Thyroid gland (tissue), 4 donors: Measurements from ENCODE around the gene GPR132. TPM values are rescaled to one million over a fixed set of nuclear protein-coding genes. Genes with fewer than 3 reads are reported as not detected.

Source experiments
- DNase-seq, 2 donors: peaks; one replicate each; pipeline ENCODE4 v3.0.0-alpha.2; 2019
- H3K27ac ChIP-seq, 3 donors: fragments of 200-600 bp; sonication (generic); 1 replicate in 2 of 3; 2 replicates in 1 of 3; pipeline ENCODE4 v1.5.1; 2016 to 2019; ENCODE audit warnings: mild to moderate bottlenecking in 1 of 3, moderate library complexity in 1 of 3
- H3K27me3 ChIP-seq: fragments of 200-600 bp; sonication (generic); one replicate; pipeline ENCODE4 v1.5.1; 2019
- H3K36me3 ChIP-seq, 2 donors: fragments of 200-600 bp; sonication (generic); one replicate each; pipeline ENCODE4 v1.5.1; 2016 to 2019
- H3K4me1 ChIP-seq, 2 donors: fragments of 200-600 bp; sonication (generic); one replicate each; pipeline ENCODE4 v1.5.1; 2017 to 2019
- H3K4me3 ChIP-seq, 3 donors: fragments of 200-600 bp; sonication (generic); replicated peaks in 1 of 3; 1 replicate in 2 of 3; 2 replicates in 1 of 3; pipeline ENCODE4 v1.5.1; 2016; ENCODE audit warnings: mild to moderate bottlenecking in 1 of 3
- H3K9me3 ChIP-seq: fragments of 200-600 bp; sonication (generic); one replicate; pipeline ENCODE4 v1.5.1; 2017
- POLR2A ChIP-seq, 2 donors: fragments of 450-650 bp; IDR thresholded peaks; one replicate each; pipeline ENCODE4 v1.6.1; 2017; ENCODE audit warnings: antibody characterized with exemption in 2 of 2, mild to moderate bottlenecking in 2 of 2, moderate library complexity in 1 of 2
- WGBS, 2 donors: methylation state at CpG; one replicate each; pipeline ENCODE4 v1.1.5; 2017; 5-methylcytosine and 5-hydroxymethylcytosine counted together
- intact Hi-C: fragments of 100-400 bp; cut with DNase I; formaldehyde crosslinking; loops from one replicate; pipeline ENCODE4 v1.15.1; 2023
- total RNA-seq, 4 donors: library from RNA; depleted of rRNA; stranded (reverse); fragments of >200 nt; gene quantifications; one replicate each; pipeline ENCODE4 v1.2.3, GENCODE V29; 2016
- TF ChIP-seq, protein P1 (sequence below), 6 experiments: fragments of 200-600 bp in 3 of 6; fragments of 450-650 bp in 3 of 6; sonication (generic) in 3 of 6; IDR thresholded peaks; one replicate each; pipeline ENCODE4 v1.5.1; 2016 to 2019; ENCODE audit warnings: antibody characterized with exemption in 6 of 6, mild to moderate bottlenecking in 2 of 6, inconsistent platforms in 1 of 6, moderate library complexity in 1 of 6

The GPR132 gene
- total RNA-seq, 4 donors from 2014 or later = 1.0 to 4.6 (median 2.1) TPM

DNA sequence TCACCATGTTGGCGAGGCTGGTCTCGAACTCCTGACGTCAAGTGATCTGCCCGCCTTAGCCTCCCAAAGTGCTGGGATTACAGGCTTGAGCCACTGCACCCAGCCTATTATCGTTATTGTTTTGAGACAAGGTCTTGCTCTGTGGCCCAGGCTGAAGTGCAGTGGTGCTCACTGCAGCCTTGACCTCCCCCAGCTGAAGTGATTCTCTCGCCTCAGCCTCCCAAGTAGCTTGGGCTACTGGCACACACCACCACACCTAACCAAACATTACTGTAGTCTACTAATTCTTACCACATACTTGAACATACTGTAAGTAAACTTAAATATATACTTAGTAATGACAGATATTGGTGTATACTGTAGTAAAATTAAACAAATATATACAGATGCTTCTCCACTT lies 39.8 kb downstream of the GPR132 start:
- no peak overlapping the region for H3K27ac ChIP-seq
- no peak for DNase-seq
- no peaks in the 10 kb centered on the region for H3K27me3 ChIP-seq
- intact Hi-C loops = no loop called here
- H3K4me1 ChIP-seq = peaks cover 9 to 11% of the 10 kb centered on the region in 2 donors
- WGBS, 2 donors = 95 to 98% methylated on average over 6 of the region's 6 CpGs
- TF ChIP-seq, protein P1, sequence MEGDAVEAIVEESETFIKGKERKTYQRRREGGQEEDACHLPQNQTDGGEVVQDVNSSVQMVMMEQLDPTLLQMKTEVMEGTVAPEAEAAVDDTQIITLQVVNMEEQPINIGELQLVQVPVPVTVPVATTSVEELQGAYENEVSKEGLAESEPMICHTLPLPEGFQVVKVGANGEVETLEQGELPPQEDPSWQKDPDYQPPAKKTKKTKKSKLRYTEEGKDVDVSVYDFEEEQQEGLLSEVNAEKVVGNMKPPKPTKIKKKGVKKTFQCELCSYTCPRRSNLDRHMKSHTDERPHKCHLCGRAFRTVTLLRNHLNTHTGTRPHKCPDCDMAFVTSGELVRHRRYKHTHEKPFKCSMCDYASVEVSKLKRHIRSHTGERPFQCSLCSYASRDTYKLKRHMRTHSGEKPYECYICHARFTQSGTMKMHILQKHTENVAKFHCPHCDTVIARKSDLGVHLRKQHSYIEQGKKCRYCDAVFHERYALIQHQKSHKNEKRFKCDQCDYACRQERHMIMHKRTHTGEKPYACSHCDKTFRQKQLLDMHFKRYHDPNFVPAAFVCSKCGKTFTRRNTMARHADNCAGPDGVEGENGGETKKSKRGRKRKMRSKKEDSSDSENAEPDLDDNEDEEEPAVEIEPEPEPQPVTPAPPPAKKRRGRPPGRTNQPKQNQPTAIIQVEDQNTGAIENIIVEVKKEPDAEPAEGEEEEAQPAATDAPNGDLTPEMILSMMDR (IDR thresholded peaks at IDR 0.05) = no peak
- no peak for TF ChIP-seq POLR2A (IDR thresholded peaks at IDR 0.05)
- H3K36me3 ChIP-seq = no peaks in the 10 kb centered on the region
- no peaks in the 10 kb centered on the region for H3K9me3 ChIP-seq
- no peak overlapping the region for H3K4me3 ChIP-seq

- no peak overlapping the region for H3K4me3 ChIP-seq
- no peaks in the 10 kb centered on the region for H3K27me3 ChIP-seq
- TF ChIP-seq, protein P1 (IDR thresholded peaks at IDR 0.05) = no peak
- no peak for TF ChIP-seq POLR2A (IDR thresholded peaks at IDR 0.05)
- H3K9me3 ChIP-seq = no peaks in the 10 kb centered on the region
- DNase-seq = no peak
- no peaks in the 10 kb centered on the region for H3K36me3 ChIP-seq
- H3K27ac ChIP-seq = no peak overlapping the region
- peaks cover 22% of the 10 kb centered on the region in 2 donors for H3K4me1 ChIP-seq
- intact Hi-C loops = loop anchor here (2.0 kb wide), 1 partner anchor 41 kb away; no protein-coding TSS in a partner anchor
- WGBS, 2 donors = 66 to 75% methylated on average over 4 of the region's 4 CpGs
These were observed 41.3 kb downstream of the GPR132 start for GRCh38 chr14:105023791-105024480.

DNA sequence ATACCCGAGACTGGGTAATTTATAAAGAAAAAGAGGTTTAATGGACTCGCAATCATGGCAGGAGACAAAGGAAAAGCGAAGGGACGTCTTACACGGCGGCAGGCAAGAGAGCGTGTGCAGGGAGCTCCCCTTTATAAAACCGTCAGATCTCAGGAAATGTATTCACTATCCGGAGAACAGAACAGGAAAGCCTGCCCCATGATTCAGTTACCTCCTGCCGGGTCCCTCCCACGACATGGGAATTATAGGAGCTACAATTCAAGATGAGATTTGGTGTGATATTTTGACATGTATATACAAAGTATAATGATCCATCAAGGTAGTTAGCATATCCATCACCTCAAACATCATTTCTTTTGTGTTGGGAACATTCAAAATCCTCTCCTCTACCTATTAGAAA lies 42.1 kb downstream of the GPR132 start:
- Histone ChIP-seq H3K9me3 (no peaks in the 10 kb centered on the region), H3K27ac (no peak overlapping the region), H3K36me3 (no peaks in the 10 kb centered on the region), H3K4me1 (peaks cover 18 to 19% of the 10 kb centered on the region in 2 donors), H3K27me3 (no peaks in the 10 kb centered on the region), H3K4me3 (no peak overlapping the region)
- no peak for TF ChIP-seq POLR2A (IDR thresholded peaks at IDR 0.05)
- intact Hi-C loops = loop anchor here (2.0 kb wide), 1 partner anchor 40 kb away; no protein-coding TSS in a partner anchor
- 82 to 89% methylated on average over 11 of the region's 11 CpGs for whole genome bisulfite sequencing, 2 donors
- DNase-seq = no peak

- WGBS, 2 donors = 67 to 68% methylated on average over 2 of the region's 2 CpGs
- Histone ChIP-seq H3K27me3 (no peaks in the 10 kb centered on the region), H3K36me3 (no peaks in the 10 kb centered on the region), H3K27ac (no peak overlapping the region), H3K4me3 (no peak overlapping the region), H3K9me3 (no peaks in the 10 kb centered on the region), H3K4me1 (peaks cover 18 to 19% of the 10 kb centered on the region in 2 donors)
- DNase-seq = no peak
- TF ChIP-seq, protein P1 (IDR thresholded peaks at IDR 0.05) = no peak
- no peak for TF ChIP-seq POLR2A (IDR thresholded peaks at IDR 0.05)
- intact Hi-C loops = loop anchor here (2.0 kb wide), 1 partner anchor 39 kb away; no protein-coding TSS in a partner anchor
These were observed 43.0 kb downstream of the GPR132 start for GRCh38 chr14:105022276-105022670.

DNA sequence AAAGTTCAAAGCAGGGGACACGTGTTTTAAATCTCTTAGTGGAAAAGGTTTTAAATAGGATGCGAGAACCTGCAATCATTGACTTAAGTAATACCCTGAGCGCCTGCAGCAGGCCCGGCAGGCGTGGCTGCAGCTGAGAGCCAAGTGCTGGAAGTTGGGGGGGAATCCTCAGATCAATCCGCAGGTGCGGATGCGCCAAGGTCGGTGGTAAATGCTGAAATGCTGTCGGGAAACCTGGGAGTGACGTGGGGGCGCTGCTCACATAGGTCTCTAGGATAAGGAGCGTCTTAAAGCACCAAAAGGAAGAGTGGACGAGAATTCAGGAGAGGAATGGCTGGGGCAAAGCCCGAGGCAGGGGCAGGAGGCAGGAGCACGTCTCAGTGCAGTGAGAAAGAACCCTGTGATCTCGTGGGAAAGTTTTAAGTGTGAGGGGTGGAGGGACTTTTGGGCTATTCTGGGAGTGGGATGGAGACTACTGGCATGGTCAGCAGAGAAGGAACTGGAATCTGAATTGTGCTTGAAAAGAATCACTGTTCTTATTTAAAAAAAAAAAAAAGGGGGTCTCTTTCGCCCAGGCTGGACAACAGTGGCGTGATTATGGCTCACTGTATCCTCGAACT lies 43.5 kb downstream of the GPR132 start:
- peak; percentile 27 to 50 for DNase-seq

More for the DNA sequence above, 43.5 kb downstream of the GPR132 start:
- H3K9me3 ChIP-seq = no peaks in the 10 kb centered on the region
- no peak for TF ChIP-seq POLR2A (IDR thresholded peaks at IDR 0.05)
- peak overlapping the region in 2 of 3 donors; percentile 62 to 76 for H3K27ac ChIP-seq
- WGBS, 2 donors = 9 to 10% methylated on average over 15 to 20 of the region's 20 CpGs
- H3K4me1 ChIP-seq = peaks cover 18 to 19% of the 10 kb centered on the region in 2 donors
- H3K27me3 ChIP-seq = no peaks in the 10 kb centered on the region
- H3K36me3 ChIP-seq = no peaks in the 10 kb centered on the region
- intact Hi-C loops = loop anchor here (2.0 kb wide), 1 partner anchor 39 kb away; no protein-coding TSS in a partner anchor
- H3K4me3 ChIP-seq = peak overlapping the region; percentile 56 to 86 (median 62)
